GM21786 (cell line): ENCODE data around the gene TMUB1.

ENCODE experiments used
- ATAC-seq: cut with Tn5 transposase; IDR thresholded peaks from one replicate; pipeline ENCODE4 v1.9.1; 2021; ENCODE audit not compliant: unreplicated experiment

TMUB1 gene

GRCh38 chr7:151104411-151105235, 21.3 kb upstream of the TMUB1 start:
- no peak for ATAC-seq

- ATAC-seq = no peak
These were observed 20.7 kb upstream of the TMUB1 start for GRCh38 chr7:151103973-151104372.

- ATAC-seq = no peak
These were observed 19.7 kb upstream of the TMUB1 start for GRCh38 chr7:151102991-151103390.

GRCh38 chr7:151101621-151102396, 18.5 kb upstream of the TMUB1 start:
- ATAC-seq = no peak

GRCh38 chr7:151100921-151101320, 17.6 kb upstream of the TMUB1 start:
- no peak for ATAC-seq

- ATAC-seq = no peak
These were observed 16.4 kb upstream of the TMUB1 start for GRCh38 chr7:151099486-151100211.

GRCh38 chr7:151095828-151096475, 12.7 kb upstream of the TMUB1 start:
- ATAC-seq = no peak

- ATAC-seq = no peak
These were observed 12.0 kb upstream of the TMUB1 start for GRCh38 chr7:151095123-151095797.

- ATAC-seq = no peak
These were observed 11.4 kb upstream of the TMUB1 start for GRCh38 chr7:151094675-151095074.

- no peak for ATAC-seq
These were observed 10.5 kb upstream of the TMUB1 start for GRCh38 chr7:151093748-151094147.

- ATAC-seq = no peak
These were observed 8.7 kb upstream of the TMUB1 start for GRCh38 chr7:151091988-151092387.

- no peak for ATAC-seq
These were observed 8.1 kb upstream of the TMUB1 start for GRCh38 chr7:151091431-151091830.

GRCh38 chr7:151091003-151091402, 7.7 kb upstream of the TMUB1 start:
- no peak for ATAC-seq

GRCh38 chr7:151089893-151090730, 6.8 kb upstream of the TMUB1 start:
- no peak for ATAC-seq

- ATAC-seq = no peak
These were observed 5.8 kb upstream of the TMUB1 start for GRCh38 chr7:151088856-151089699.

- ATAC-seq = no peak
These were observed 4.9 kb upstream of the TMUB1 start for GRCh38 chr7:151088019-151088855.

- ATAC-seq = peak; percentile 38
These were observed 4.1 kb upstream of the TMUB1 start for GRCh38 chr7:151087245-151088018.
